Hepatocyte (in vitro differentiated cells): ENCODE data around the gene MOB3B. TPM values are rescaled to one million over a fixed set of nuclear protein-coding genes. Genes with fewer than 3 reads are reported as not detected.

ENCODE experiments used
- DNase-seq: peaks from one replicate; pipeline ENCODE4 v3.0.0-alpha.2; 2016; ENCODE audit warnings: low spot score
- H2AFZ ChIP-seq: fragments of 200-600 bp; sonication (generic); 2 replicates; pipeline ENCODE4 v1.6.0; 2016; ENCODE audit warnings: antibody characterized with exemption, mild to moderate bottlenecking
- H3K27ac ChIP-seq: fragments of 200-600 bp; sonication (generic); 2 replicates; pipeline ENCODE4 v1.5.1; 2016; ENCODE audit warnings: mild to moderate bottlenecking
- H3K27me3 ChIP-seq: fragments of 200-600 bp; sonication (generic); 2 replicates; pipeline ENCODE4 v1.6.1; 2016
- H3K36me3 ChIP-seq: fragments of 200-600 bp; sonication (generic); replicated peaks from 2 replicates; pipeline ENCODE4 v1.5.1; 2016; ENCODE audit warnings: low read depth; ENCODE audit not compliant: insufficient read depth
- H3K4me1 ChIP-seq: fragments of 200-600 bp; sonication (generic); 2 replicates; pipeline ENCODE4 v1.5.1; 2016; ENCODE audit warnings: mild to moderate bottlenecking, moderate library complexity; ENCODE audit not compliant: insufficient read depth
- H3K4me2 ChIP-seq: fragments of 200-600 bp; sonication (generic); 2 replicates; pipeline ENCODE4 v1.6.0; 2016
- H3K4me3 ChIP-seq: fragments of 200-600 bp; sonication (generic); 2 replicates; pipeline ENCODE4 v1.5.1; 2016; ENCODE audit warnings: mild to moderate bottlenecking
- H3K79me2 ChIP-seq: fragments of 200-600 bp; sonication (generic); 2 replicates; pipeline ENCODE4 v1.6.0; 2017; ENCODE audit warnings: mild to moderate bottlenecking
- H3K9me2 ChIP-seq: fragments of 200-600 bp; sonication (generic); replicated peaks from 2 replicates; pipeline ENCODE4 v1.6.0; 2017; ENCODE audit warnings: mild to moderate bottlenecking; ENCODE audit not compliant: insufficient read depth
- H3K9me3 ChIP-seq: fragments of 200-600 bp; sonication (generic); 2 replicates; pipeline ENCODE4 v1.5.1; 2016; ENCODE audit warnings: low read depth, mild to moderate bottlenecking
- H4K20me1 ChIP-seq: fragments of 200-600 bp; sonication (generic); 2 replicates; pipeline ENCODE4 v1.6.0; 2016; ENCODE audit warnings: mild to moderate bottlenecking; ENCODE audit not compliant: insufficient read depth, poor library complexity, severe bottlenecking
- EZH2 ChIP-seq: fragments of 200-600 bp; sonication (generic); IDR thresholded peaks from 2 replicates; pipeline ENCODE4 v1.6.1; 2016; ENCODE audit warnings: antibody characterized with exemption, mild to moderate bottlenecking, borderline replicate concordance
- EZH2phosphoT487 ChIP-seq: fragments of 200-600 bp; sonication (generic); IDR thresholded peaks from one replicate; pipeline ENCODE4 v1.6.1; 2018; ENCODE audit warnings: antibody characterized with exemption, mild to moderate bottlenecking, low read depth, moderate library complexity; ENCODE audit not compliant: unreplicated experiment, severe bottlenecking
- WGBS: methylation state at CpG from one replicate; pipeline ENCODE4 v1.1.6; 2016; ENCODE audit warnings: low lambda C conversion rate; ENCODE audit errors: missing lambda C conversion rate; 5-methylcytosine and 5-hydroxymethylcytosine counted together
- polyA plus RNA-seq: library from polyadenylated mRNA; unstranded; fragments of >200 nt; fragmentation: Nextera tagmentation; extraction: Ambion mirVana; gene quantifications from 2 replicates; pipeline ENCODE4 v1.2.1, GENCODE V29; 2016
- total RNA-seq: library from RNA; depleted of rRNA; stranded (reverse); fragments of >200 nt; gene quantifications from 2 replicates; pipeline ENCODE4 v1.2.3, GENCODE V29; 2014
- TF ChIP-seq, protein P1 (sequence below): fragments of 200-600 bp; sonication (generic); IDR thresholded peaks from 2 replicates; pipeline ENCODE4 v1.5.1; 2016; ENCODE audit warnings: antibody characterized with exemption, mild to moderate bottlenecking; ENCODE audit not compliant: poor library complexity

The MOB3B gene
- total and polyA plus RNA-seq, 2 experiments from 2014 or later = 13.3 to 13.5 TPM

DNA sequence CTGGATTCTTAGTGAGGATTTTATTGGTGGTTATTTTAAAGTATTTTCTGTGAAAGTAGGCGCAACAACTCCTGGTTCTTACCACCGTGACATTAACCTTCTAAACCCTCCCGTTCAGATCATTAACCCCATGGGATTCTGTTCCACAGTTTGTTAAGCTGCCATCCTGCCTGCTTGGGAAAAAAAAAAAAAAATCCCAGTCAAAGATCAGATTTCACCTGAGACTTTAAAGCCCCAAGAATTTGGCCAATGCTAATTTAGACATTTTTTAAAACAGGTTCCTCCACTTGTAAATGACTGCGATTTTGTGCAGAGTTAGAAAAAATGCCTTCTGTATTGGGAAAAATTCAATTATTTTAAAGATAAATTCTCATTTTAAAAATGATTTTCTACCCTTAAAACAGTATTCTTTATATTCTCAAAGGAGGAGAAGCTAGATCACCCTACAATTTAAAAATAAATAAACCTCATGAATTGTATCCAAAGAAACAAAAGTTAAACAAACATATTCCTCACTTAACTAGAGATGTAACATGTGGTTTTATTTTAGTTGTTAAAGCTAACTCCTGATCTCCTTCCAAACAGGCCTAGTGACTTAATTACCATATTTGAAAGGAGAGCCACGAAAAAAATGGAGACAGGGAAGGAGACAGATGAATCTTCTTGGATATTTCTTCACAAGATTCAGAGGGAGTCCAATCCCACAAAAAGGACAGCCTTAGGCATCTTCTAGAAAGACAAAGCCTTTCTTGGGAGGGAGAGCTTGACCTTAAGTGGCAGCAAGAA is 98.7 kb downstream of the MOB3B start:
- peaks cover 41% of the 10 kb centered on the region for H3K4me1 ChIP-seq
- DNase-seq = no peak

DNA sequence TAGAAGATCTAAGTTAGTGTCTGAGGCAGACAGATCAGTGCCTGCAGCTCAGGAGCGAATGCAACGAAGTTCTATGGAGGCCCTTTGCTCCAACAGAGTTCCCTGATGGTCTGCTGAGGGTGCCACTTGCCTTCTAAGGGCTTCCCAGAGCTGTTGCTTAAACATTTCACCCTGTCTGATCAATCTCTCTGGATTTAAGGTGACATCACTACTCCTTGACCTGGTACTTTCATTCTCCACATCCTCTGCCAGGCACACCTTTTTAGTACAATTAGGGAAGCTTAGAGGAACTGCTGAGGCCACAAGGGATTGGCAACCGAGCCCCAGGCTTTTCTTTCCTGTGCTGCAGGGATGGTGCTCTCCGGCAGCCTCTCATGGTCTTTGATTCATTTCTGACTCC is 99.7 kb downstream of the MOB3B start:
- Histone ChIP-seq H3K4me1 (peaks cover 47% of the 10 kb centered on the region), H3K27ac (peak overlapping the region; percentile 1), H3K79me2 (peaks cover 46% of the 10 kb centered on the region), H3K4me2 (no peak overlapping the region), H4K20me1 (no peaks in the 10 kb centered on the region), H3K36me3 (no peaks in the 10 kb centered on the region), H2AFZ (no peak overlapping the region), H3K9me3 (no peaks in the 10 kb centered on the region), H3K9me2 (no peaks in the 10 kb centered on the region), H3K4me3 (no peak overlapping the region), H3K27me3 (no peaks in the 10 kb centered on the region)
- TF ChIP-seq, protein P1, sequence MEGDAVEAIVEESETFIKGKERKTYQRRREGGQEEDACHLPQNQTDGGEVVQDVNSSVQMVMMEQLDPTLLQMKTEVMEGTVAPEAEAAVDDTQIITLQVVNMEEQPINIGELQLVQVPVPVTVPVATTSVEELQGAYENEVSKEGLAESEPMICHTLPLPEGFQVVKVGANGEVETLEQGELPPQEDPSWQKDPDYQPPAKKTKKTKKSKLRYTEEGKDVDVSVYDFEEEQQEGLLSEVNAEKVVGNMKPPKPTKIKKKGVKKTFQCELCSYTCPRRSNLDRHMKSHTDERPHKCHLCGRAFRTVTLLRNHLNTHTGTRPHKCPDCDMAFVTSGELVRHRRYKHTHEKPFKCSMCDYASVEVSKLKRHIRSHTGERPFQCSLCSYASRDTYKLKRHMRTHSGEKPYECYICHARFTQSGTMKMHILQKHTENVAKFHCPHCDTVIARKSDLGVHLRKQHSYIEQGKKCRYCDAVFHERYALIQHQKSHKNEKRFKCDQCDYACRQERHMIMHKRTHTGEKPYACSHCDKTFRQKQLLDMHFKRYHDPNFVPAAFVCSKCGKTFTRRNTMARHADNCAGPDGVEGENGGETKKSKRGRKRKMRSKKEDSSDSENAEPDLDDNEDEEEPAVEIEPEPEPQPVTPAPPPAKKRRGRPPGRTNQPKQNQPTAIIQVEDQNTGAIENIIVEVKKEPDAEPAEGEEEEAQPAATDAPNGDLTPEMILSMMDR = no peak
- TF ChIP-seq EZH2phosphoT487 = no peak
- no peak for TF ChIP-seq EZH2
- no peak for DNase-seq
- 84% methylated on average over 4 of the region's 4 CpGs for WGBS

More for the DNA sequence above, 98.7 kb downstream of the MOB3B start:
- H3K9me3 ChIP-seq = no peaks in the 10 kb centered on the region
- TF ChIP-seq EZH2phosphoT487 = no peak
- no peak for TF ChIP-seq EZH2
- H4K20me1 ChIP-seq = no peaks in the 10 kb centered on the region
- peak overlapping the region; percentile 47 for H3K27ac ChIP-seq
- 37% methylated on average over 5 of the region's 5 CpGs for WGBS
- peaks cover 50% of the 10 kb centered on the region for H3K79me2 ChIP-seq
- H3K4me3 ChIP-seq = no peak overlapping the region
- no peaks in the 10 kb centered on the region for H3K27me3 ChIP-seq
- no peaks in the 10 kb centered on the region for H3K36me3 ChIP-seq
- no peaks in the 10 kb centered on the region for H3K9me2 ChIP-seq
- H2AFZ ChIP-seq = no peak overlapping the region
- no peak overlapping the region for H3K4me2 ChIP-seq

DNA sequence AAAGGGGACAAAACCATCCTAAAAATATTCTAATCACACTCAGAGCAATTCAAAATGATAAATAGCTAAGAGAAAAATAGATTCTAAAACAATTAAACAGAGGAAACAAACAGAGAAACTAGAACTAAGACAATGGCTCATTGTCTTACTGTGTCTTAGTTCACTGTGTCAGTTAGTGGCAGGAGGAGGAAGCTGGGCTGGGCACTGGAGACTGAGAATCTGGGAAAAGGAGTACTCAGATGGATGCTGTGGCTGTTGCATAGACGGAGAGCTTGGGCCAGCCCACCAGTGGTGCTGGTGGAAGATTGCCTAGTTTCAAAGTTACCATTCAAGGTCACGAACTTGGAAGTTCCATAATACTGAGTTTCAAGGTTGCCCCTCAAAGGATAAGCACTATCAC is 100.2 kb downstream of the MOB3B start:
- Histone ChIP-seq H4K20me1 (no peaks in the 10 kb centered on the region), H3K27ac (no peak overlapping the region), H3K4me1 (peaks cover 47% of the 10 kb centered on the region), H3K9me2 (no peaks in the 10 kb centered on the region), H3K4me3 (no peak overlapping the region), H3K27me3 (no peaks in the 10 kb centered on the region), H3K9me3 (no peaks in the 10 kb centered on the region), H2AFZ (no peak overlapping the region), H3K79me2 (peaks cover 49% of the 10 kb centered on the region), H3K36me3 (no peaks in the 10 kb centered on the region), H3K4me2 (no peak overlapping the region)
- no peak for TF ChIP-seq EZH2phosphoT487
- no peak for TF ChIP-seq EZH2
- TF ChIP-seq, protein P1 = no peak
- DNase-seq = no peak
- 93% methylated on average over 2 of the region's 2 CpGs for WGBS

DNA sequence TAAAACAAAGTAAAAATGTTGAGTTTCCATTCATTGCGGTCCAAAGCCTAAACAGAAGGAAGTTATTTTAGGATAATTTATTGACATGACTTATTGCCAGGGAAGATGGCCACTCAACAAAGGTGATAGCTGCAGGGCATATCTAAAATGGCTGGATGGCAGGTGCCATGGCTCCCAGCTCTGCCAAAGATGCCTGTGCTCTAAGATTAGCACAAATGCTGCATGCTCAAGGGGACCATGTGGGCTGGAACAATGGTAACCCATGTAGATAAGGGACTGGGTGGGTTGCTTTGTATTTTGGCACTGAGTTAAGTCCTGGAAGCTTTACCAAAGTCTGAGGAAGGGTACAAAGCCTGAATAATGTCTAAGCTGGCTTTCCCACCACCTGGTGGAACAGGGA is 101.1 kb downstream of the MOB3B start:
- no peak overlapping the region for H3K4me3 ChIP-seq
- no peak for TF ChIP-seq EZH2phosphoT487
- TF ChIP-seq, protein P1 = no peak
- no peak for TF ChIP-seq EZH2
- peaks cover 47% of the 10 kb centered on the region for H3K4me1 ChIP-seq
- 95% methylated on average over 1 of the region's 1 CpG for WGBS
- no peak for DNase-seq
- no peak overlapping the region for H3K27ac ChIP-seq
- no peaks in the 10 kb centered on the region for H3K36me3 ChIP-seq
- H2AFZ ChIP-seq = no peak overlapping the region
- no peaks in the 10 kb centered on the region for H3K27me3 ChIP-seq
- H3K9me2 ChIP-seq = no peaks in the 10 kb centered on the region
- H3K79me2 ChIP-seq = peaks cover 51% of the 10 kb centered on the region
- no peak overlapping the region for H3K4me2 ChIP-seq
- H3K9me3 ChIP-seq = no peaks in the 10 kb centered on the region
- no peaks in the 10 kb centered on the region for H4K20me1 ChIP-seq
